GM19455 (cell line): ENCODE data around the gene STOML3.
"Not testable (repeated sequence)": the region's sequence is repeated elsewhere in the genome, so short reads cannot be mapped to it uniquely, and the experiment has no call there.

Experiments used
- ATAC-seq: cut with Tn5 transposase; IDR thresholded peaks from one replicate; pipeline ENCODE4 v1.9.1; 2021; ENCODE audit not compliant: unreplicated experiment

Gene STOML3

DNA sequence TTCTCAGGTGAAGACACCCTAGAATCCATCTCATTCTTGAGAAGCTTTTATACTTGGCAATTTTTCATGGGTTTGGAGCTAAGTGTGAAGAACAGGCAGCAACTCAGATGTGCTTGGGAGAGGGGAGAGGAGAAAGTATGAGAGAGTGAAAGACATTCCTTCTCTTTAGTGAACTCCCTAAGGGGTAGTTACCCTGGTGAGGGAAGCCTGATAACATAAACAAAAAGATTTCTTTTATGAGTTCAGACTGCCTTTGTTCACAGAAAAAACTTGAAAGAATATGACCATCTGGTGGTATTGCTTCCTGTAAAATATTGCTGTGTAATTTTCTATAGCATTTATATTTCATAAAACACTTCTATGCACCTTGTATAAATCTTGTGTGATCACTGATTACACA lies at the start of gene STOML3:
TSS of gene STOML3 (minus strand) at position 139 of the 400 bp plus-strand sequence. CDS start at position 29, 110 bp downstream.
- ATAC-seq, result no peak

- ATAC-seq, result no peak
Measured at GRCh38 chr13:39040206-39040605, 49.6 kb upstream of the STOML3 start.

GRCh38 chr13:39039041-39039440 lies 48.4 kb upstream of the STOML3 start:
- ATAC-seq, result no peak

DNA sequence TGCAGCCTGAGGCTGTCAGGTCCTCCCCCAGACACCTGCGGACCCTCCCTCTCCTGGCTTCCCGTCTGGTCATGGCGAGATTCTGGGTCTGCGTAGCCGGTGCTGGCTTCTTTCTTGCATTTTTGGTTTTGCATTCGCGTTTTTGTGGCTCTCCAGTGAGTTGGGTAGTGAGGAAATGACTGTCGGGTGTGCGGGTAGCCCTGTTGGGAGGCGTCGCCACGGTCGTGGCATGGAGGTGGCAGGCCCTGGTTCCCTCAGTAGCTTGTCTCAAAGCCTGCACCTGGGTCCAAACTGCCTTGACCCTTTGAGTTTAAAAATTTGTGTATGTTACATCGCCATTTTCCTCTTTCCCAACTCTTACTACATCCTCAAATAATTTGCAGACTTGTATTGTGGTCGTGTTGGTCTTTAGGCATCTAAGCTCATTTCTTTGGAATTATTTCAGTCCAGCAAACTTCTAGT lies 48.0 kb upstream of the STOML3 start:
- peak; percentile 40 for ATAC-seq

GRCh38 chr13:39037880-39038568 lies 47.4 kb upstream of the STOML3 start, which contains the start of the genes NHLRC3 and PROSER1:
NHLRC3 (plus strand) TSS chr13:39038456; CDS start chr13:39038640, 184 bp downstream.
PROSER1 (minus strand) TSS chr13:39038089; CDS start chr13:39037242, 847 bp downstream.
- ATAC-seq, result peak; percentile 65

DNA sequence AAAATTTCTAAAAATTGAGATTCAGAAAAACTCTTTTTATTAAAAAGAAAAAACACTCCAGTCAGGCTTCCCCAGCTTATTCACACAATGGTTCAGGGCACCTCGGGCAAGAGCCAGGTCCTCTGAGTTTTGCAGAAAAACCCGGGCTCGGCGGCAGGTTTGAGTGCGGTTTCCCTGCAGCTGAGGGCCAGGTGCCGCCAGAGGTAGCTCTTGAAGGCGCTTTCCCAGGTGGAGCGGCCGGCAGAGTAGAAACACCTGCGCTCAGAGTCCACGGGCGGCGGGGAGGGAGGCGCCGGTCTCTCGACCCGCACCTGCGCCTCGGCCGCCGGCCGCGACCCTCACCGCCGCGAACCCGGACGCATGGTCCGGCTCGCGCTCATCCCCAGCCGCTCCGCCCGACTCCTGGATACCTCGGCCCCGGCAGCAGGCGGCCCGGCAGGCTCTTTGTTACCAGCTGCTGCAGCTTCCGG lies 46.8 kb upstream of the STOML3 start:
- peak; percentile 33 for ATAC-seq

DNA sequence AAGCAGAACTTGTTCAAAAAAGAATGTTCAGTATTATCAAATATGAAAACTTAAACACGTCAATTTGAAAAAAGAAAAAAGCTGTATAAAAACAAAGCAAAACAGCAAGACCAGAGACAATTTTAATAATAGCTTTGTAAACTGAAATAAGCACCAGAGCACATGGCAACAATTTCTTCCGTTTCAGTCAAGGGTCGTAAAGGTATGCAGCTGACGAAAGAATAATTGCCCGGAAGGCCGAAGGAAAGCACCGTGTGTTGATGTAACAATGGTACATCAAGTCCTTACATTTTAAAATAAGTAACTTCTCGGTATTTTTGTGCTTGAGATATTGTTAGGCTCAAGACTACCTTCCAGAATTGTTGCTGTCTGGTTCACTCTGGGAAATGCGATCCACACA lies 45.6 kb upstream of the STOML3 start:
- no peak for ATAC-seq

DNA sequence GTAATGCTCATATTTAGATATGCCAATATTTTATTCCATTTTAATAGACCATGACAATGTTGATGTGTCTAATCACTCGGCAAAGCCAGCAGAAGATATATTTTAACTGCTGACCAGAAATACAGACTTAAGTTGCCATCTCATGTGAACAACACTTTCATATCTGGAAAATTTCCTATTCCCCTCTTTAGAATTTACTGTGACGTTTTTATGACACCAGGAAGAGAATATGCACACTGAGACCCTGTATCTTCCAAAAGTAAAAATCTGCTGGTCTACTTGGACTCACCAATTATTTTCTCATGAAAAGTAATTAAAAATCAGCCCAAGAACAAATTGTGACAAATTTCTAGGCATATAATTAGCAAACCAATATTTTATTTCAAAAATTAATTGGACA lies 45.2 kb upstream of the STOML3 start:
- no peak for ATAC-seq

GRCh38 chr13:39035204-39035603 lies 44.6 kb upstream of the STOML3 start:
- no peak for ATAC-seq

- no peak for ATAC-seq
Measured at GRCh38 chr13:39034085-39034484, 43.5 kb upstream of the STOML3 start.

- no peak for ATAC-seq
Measured at GRCh38 chr13:39032150-39032549, 41.5 kb upstream of the STOML3 start.

DNA sequence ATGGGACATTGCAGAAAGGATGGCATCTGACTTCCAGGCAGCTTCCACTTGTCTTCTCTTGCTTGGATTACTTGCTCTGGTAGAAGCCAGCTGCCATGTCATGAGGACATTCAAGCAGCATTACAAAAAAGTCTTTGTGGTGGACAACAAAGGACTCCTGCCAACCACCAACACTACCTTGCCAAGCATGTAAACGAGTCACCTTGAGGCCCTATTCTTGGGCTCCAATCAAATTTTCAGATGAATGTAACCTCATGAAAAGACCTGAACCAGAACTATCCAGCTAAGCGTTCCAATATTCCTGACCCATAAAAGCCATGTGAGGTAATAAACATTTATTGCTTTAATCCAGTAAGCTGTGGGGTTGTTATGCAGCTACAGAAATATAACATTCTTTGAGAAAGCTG lies 34.8 kb upstream of the STOML3 start:
- no peak for ATAC-seq

- no peak for ATAC-seq
Measured at GRCh38 chr13:39023761-39024160, 33.1 kb upstream of the STOML3 start.

DNA sequence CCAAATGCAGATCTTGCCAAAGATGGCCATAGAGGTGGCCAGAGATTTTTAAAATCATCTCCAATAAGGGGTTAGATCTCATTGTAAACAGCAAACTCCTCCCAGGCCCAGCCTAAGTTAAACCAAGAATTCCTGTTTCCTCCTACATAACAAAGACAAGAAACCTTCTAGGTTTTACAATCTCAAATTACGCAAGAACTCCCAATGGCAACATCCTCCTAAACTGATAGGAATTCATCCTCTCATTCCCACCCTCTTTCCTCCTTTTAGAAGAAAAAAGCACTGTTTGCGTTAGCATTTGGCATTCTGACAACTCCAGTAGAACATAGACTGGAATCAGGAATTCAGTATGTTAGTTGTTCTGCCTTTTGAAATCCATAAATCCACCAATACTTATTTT lies 32.7 kb upstream of the STOML3 start:
- no peak for ATAC-seq

- ATAC-seq, result no peak
Measured at GRCh38 chr13:39020853-39021462, 30.3 kb upstream of the STOML3 start.

DNA sequence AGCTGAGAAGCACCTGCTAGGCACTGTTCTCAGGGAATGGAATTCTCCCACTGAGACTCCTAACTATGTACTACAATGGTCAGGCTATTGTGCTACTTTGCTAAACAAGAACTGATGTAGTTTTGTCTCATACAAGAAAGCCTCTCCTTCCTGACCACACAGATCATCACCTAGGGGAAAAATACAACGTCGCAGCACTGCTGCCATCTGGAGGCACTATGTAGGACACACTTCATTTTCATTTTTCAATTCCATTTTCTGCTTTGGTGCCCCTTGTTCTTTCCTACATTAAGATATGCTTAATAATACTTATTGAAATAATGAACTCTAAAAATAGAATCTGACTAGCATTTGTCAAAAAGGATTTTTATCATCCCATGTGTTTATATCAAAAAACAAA lies 26.2 kb upstream of the STOML3 start:
- peak; percentile 85 for ATAC-seq

- ATAC-seq, result peak; percentile 59
Measured at GRCh38 chr13:39016087-39016486, 25.5 kb upstream of the STOML3 start.

DNA sequence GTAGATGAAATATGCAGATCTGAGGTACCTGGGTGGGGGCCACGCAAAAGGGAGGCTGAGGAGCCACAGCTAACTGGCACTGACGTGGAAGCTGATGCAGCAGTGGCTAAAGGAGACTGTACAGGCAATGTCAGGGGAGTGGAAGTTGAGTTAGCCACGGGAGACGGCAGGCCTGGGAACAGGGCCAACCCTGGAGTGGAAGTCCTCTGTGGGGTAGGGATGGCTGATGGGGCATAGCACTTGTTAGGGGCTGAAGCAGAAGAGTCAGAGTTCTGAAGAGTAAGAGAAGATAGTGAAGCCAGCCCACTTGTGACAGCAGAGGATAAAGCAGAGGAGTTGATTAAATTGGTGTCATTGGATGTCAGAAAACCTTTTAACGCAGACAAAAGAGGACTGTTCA lies 22.8 kb upstream of the STOML3 start:
- no peak for ATAC-seq

DNA sequence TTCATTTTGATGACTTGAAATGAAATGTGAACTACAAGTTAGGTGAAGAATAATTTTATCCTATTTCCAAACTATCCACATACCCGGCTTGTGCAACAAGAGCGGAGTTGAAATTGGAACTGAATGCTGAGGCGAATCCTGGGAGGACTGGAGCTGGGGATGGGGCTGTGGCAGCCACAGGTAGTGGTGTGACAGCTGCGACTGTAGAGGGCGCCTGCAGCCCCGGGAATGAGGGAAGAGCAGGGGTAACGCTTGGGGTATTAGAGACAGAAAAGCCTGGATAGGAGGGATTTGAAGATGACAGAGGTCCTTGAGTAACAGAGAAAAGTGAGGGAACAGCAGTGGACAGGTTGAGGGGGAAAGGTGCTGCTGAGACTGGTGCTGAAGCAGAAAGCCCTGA lies 22.0 kb upstream of the STOML3 start:
- no peak for ATAC-seq

DNA sequence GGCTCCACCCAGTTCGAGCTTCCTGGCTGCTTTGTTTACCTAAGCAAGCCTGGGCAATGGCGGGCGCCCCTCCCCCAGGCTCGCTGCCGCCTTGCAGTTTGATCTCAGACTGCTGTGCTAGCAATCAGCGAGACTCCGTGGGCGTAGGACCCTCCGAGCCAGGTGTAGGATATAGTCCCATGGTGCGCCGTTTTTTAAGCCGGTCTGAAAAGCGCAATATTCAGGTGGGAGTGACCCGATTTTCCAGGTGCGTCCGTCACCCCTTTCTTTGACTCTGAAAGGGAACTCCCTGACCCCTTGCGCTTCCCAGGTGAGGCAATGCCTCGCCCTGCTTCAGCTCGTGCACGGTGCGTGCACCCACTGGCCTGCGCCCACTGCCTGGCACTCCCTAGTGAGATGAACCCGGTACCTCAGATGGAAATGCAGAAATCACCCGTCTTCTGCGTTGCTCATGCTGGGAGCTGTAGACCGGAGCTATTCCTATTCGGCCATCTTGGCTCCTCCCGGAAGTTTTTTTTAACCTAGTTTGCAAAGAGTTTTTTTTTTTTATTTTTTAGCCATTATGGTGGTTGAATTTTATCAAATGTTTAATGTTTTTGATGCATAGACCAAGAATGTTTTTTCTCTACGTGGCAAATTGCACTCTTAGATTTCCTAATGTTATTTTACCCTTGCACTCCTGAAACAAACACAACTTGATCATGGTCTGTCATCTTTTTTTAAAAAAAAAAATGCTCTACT lies 15.9 kb upstream of the STOML3 start:
- not testable (repeated sequence) for ATAC-seq

GRCh38 chr13:38998739-38999138 lies 8.1 kb upstream of the STOML3 start:
- ATAC-seq, result no peak

DNA sequence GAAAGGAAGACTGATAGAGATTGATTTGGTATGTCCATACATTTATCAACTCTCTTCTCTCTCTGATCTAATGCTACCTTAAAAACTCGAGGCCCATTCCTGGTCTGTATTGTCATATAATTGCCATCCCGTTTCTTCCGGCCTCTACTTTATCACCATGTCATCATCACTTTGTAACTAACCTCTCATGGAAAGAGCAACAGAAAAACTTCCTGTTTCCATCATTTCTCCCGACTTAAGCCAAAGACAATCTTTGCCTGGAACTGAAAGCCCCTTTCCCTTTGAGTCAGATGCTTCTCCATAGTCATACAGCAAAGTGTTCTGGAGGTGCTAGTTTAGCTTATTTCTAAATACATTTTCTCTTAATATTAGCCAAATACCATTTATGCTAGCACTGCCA lies 2.8 kb upstream of the STOML3 start:
- ATAC-seq, result no peak
